Stimulated activated CD8-positive, alpha-beta memory T cell treated with anti-CD3 and anti-CD28 coated beads, Interleukin-4, amount 100 ng/mL, for 48 hours (primary cell): Measurements from ENCODE around the gene P4HTM.

Source experiments
- DNase-seq: peaks from one replicate; pipeline ENCODE4 v3.0.0-alpha.2; 2020

P4HTM gene, protein sequence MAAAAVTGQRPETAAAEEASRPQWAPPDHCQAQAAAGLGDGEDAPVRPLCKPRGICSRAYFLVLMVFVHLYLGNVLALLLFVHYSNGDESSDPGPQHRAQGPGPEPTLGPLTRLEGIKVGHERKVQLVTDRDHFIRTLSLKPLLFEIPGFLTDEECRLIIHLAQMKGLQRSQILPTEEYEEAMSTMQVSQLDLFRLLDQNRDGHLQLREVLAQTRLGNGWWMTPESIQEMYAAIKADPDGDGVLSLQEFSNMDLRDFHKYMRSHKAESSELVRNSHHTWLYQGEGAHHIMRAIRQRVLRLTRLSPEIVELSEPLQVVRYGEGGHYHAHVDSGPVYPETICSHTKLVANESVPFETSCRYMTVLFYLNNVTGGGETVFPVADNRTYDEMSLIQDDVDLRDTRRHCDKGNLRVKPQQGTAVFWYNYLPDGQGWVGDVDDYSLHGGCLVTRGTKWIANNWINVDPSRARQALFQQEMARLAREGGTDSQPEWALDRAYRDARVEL

DNA sequence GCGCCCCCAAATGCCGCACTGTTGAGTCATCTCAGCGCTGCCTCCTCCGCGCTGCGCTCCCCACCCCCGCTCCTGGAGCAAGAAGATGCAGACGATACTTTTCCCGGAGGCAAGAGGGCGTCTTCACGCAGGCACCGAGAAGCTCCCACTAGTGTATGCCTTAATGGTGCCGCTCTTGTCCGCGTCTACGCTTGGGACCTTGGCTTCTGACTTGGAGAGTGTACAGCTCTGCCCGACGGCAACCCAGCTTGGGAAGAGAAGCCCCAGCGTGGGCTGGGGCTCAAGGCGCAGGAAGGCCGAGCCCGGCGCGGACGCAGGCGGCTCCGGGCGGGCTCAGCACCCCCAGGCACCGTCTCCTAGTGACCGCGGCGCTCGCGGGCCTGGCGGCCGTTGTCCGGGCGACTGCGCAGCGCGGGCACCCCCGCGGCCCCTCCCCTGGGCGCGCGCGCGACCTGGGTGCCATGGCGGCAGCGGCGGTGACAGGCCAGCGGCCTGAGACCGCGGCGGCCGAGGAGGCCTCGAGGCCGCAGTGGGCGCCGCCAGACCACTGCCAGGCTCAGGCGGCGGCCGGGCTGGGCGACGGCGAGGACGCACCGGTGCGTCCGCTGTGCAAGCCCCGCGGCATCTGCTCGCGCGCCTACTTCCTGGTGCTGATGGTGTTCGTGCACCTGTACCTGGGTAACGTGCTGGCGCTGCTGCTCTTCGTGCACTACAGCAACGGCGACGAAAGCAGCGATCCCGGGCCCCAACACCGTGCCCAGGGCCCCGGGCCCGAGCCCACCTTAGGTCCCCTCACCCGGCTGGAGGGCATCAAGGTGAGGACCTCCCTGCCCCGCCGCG is at the start of gene P4HTM:
Gene P4HTM (plus strand): TSS at position 446 of the 840 bp plus-strand sequence. CDS start 16 bp downstream, at position 462.
- peak; percentile 88 for DNase-seq

DNA sequence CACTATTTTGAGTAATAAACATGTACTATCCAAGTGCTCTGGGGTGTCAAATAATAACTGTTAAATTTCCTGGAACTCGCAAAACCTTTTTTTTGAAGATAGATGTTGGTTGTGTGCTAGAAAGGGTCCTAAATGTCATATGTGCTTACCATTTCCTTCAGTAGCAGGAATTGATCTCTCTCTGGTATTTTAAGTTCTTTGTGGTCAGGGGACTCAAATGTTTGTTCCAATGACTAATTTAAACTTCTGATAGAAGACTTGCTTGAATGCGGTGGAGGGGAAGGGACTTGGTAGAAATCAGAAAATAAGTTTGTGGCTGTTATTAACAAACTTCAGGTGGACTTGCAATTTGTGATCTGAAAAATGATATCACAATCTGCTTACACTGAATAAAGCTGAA is 44.6 kb upstream of the P4HTM start:
- DNase-seq: no peak

DNA sequence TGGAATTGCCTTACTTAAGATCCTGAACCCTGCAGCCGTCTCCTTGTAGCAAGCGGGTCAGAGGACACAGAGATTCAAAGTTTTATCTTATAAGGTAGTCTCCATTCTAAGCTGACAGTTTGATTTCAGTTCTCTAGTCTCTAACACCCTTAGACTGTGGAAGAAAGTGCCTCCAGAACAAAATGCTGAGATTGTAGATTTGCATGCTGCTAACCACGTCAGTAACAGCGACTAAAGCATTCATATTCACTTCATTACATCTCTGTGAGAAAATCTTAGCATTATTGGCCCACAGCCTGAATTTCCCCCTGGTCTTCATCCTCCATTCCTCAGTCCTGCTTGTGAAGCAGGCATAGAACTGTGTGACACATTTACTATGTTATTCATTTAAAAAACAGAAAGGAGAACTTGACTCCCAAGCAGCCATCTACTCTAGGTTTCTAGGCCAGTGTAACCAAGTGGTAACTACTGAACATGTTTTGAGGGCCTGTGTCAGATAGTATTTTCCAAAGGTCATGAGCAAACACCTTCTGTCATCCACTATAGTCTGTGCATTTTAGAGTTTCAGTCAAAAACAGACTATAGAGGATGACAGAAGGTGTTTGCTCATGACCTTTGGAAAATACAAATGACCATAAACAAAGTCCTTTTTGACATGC is 44.0 kb upstream of the P4HTM start:
- DNase-seq: no peak

DNA sequence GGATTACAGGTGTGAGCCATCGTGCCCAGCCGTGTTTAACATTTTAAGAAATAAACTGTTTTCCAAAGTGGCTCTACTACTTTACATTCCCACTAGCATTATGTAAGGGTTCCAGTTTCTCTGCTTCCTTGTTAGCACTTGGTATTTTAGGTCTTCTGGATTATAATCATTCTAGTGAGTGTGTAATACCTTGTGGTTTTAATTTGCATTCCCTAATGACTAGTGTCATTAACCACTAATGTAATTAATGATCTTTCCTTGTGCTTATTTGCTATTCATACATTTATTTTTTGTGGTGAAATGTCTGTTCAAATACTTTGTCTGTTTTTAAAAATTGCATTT is 40.7 kb upstream of the P4HTM start:
- DNase-seq: no peak

DNA sequence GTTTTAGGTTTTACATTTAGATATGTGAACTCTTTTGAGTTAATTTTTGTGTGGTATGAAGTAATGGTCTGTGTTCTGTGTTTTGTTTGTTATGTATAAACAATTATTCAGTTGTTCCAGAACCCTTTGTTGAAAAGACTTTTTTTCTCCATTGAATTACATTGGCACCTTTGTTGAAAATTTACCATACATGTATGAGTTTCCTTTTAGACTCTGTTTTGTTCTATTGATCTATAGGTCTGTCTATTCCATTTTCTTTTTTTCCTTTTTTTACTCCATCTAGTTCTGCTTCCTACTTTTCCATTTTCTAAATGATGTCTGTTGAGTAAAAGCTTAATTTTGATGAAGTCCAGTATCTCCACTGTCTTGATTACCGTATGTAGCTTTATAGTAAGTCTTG is 40.0 kb upstream of the P4HTM start:
- DNase-seq: no peak

DNA sequence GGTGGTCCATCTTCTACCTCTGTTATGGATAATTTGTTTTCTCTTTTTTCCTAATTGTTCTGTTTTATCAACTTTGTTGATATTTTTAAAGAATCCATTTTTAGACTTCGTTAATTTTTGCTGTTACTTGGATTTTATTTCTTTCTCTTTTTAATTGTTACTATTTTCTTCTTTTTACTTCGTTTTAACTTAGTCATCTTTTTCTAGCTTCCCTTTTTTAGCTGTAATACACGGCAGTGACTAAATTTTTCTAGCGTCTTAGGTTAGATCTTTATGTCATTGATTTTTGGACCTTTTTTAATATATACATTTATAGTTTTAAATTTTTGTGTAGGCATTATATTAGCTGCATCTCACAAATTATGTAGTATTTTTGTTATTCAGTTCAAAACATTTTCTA is 38.3 kb upstream of the P4HTM start:
- DNase-seq: no peak

DNA sequence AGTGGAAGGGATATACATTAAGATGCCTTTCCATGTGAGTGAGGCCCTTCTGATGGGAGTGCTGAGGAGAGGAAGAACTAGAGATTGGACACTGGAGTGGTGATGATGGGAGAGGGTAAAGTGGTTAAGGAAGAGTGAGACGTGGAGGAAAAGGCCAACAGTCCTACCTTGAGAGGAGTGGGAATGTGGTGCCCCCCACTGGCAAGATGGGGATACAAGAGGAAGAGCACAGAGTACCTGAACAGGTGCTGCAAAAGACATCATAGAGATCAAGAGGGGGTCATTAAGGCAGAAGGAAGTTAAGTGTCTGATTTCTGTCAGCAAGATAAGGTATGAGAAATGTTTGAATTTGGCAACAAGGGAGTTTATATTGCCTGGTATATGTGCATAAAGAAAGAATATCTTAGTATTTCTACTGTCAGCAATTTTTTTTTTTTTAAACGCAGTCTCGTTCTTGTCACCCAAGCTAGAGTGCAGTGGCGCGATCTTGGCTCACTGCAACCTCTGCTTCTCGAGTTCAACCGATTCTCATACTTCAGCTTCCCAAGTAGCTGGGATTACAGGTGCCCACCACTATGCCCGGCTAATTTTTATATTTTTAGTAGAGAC is 37.4 kb upstream of the P4HTM start:
- DNase-seq: peak; percentile 60

DNA sequence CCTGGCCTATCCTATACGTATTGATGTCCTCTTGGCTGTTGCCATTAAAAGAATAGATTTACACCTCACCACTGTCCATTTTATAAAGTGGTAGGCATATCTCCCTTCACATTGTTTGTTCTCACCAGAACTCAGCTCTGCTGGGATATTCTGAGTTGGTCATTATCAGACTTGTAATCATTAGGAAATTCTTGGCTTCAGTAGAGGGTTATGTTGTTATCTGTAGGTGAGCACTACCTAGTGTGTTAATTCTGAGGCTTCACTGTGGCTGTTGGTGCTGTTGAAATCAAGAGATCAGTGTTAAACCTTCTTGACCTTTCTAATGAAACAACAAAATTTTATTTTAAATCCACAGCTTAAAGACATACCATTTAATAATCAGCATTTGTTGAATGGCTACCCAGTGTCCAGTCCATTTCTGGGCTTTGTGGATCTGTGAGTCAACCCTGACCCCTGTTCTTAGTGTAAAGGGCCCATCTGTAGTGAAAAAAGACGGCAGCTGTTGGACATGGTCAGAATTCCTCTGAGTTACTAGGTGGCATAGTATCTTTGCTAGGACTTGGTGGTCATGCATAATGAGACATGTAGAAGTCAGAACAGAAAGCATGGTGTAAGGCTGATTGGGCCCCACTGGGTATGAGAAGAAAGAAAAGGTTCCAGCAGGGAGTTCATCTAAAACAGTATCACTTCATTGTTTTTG is 32.9 kb upstream of the P4HTM start:
- peak; percentile 6 for DNase-seq

DNA sequence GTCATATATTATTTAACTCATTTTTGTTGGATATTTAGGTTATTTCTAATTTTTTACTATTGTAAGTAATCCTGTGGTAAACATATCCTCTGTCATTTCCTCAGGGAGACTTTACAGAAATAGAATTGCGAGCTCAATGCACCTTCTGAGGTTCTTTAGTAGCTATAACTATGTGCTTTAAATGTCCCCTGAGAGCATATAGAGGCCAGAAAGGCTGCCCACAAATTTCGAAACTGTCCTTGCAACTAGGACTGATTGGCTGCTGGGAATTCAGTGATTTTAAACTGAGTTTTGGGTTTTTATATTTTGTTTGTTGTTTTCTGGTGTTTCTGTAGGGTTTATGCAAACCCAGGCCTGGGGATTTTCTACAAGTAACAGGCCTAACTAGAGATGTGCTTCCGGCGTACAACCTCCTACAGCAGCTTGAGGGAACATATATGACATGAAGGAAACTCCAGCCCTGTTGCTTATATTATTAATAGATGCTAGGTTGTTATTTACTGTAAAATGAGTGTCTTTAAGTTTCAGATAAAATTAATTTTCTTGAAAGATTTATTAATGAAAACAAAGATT is 29.1 kb upstream of the P4HTM start:
- DNase-seq: no peak

DNA sequence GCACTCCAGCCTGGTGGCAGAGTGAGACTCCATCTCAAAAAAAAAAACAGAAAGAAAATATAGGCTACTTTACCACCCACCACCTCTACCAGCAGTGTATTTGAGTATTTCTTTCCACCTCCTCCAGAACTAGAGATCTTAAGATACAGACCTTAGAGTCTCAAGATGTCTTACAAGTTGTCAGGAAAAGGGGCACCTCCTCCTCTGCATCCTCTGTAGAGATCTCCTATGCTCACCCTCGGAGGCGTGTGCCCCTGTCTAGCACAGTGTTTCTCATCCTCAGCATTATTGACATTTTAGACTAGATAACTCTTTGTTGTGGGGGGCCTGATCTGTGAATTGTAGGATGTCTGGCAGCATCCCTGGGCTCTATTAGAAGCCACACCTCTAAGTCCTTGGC is 27.7 kb upstream of the P4HTM start:
- no peak for DNase-seq

DNA sequence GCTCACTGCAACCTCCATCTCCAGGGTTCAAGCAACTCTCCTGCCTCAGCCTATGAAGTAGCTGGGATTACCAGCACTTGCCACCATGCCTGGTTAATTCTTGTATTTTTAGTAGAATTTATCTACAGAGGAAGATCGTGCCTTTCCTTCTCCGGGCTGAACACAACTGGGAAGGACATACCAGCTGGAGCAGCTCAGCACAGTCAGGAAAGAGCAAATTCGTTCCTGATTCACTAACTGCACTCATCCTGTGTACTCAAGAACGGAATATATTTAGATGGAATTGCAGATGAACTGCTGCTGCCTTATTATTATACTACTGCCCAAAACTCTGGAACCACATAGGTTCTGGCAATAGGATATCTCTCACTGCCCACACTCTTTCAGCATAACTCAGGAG is 27.1 kb upstream of the P4HTM start:
- no peak for DNase-seq

DNA sequence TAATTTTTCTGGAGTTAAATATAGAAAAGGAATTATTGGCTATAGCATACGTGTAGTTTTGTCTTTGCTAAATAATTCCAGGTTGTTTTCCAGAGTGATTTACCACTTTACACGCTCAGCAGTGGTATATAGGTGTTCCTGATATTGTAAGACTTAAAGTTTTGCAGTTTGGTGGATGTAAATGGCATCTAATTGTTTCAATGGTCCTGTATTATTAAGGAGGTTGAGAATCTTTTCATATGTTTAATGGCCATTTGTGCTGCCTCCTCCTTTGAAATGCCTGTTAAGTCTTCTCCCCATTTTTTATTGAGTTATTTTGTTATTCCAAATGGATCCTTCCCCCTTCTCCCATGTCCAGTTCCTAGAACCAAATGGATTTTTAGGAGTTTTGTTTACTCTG is 26.4 kb upstream of the P4HTM start:
- no peak for DNase-seq

DNA sequence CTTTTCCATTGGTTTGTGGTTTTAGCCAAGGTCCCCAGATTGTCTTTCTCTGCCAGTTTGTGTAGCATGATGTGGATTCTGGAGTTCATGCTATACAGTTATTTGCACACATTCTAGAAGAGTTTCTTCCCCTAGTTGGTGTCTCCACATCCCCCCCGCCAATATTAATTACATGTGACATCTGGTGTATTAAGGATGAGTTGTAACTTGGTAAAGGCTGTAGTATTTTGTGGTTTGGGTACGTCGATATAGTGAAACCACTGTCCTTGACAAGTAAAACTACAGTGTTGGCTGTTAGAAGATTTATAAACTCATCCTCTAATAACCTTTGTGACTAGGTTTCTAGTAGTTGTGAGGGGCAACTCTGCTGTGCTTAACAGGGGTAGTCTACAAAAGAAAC is 23.7 kb upstream of the P4HTM start:
- no peak for DNase-seq

DNA sequence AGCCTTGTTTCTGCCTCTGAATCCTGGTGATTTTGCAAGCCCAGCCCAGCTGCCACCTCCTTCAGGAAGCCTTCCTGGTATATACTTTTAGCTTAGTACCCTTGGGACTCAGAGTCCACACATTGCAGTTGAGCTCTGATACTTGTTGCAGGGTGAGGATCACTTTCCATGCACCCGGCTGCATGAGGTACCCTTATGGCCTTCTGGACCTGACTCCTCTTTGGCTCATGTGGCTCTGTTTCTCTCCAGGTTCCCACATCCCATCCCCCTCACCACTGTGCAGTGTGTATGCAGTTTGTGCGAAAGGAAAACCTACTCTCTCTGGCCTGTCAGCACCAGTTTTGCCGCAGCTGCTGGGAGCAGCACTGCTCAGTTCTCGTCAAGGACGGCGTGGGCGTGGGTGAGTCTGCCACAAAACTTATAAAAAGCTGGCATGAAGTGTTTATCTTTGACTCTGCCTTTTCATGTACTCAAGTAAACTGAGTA is 23.1 kb upstream of the P4HTM start:
- no peak for DNase-seq

DNA sequence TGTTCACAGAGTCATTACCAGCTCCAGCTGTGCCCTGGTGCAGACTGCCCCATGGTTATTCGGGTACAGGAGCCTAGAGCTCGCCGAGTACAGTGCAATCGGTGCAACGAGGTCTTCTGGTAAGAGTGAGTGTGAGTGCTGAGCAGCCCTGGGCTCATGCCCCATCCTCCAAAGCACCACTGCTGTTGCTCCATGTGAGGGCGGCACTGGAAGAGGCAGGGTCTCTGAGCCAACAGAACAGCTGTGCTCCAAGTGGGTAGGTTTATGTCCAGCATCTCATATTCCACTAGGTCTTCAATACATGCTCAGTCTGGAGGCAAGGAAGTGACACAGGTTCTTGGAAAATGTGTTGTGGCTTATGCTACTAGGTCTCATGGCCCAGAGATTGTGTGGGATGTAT is 19.5 kb upstream of the P4HTM start:
- no peak for DNase-seq

DNA sequence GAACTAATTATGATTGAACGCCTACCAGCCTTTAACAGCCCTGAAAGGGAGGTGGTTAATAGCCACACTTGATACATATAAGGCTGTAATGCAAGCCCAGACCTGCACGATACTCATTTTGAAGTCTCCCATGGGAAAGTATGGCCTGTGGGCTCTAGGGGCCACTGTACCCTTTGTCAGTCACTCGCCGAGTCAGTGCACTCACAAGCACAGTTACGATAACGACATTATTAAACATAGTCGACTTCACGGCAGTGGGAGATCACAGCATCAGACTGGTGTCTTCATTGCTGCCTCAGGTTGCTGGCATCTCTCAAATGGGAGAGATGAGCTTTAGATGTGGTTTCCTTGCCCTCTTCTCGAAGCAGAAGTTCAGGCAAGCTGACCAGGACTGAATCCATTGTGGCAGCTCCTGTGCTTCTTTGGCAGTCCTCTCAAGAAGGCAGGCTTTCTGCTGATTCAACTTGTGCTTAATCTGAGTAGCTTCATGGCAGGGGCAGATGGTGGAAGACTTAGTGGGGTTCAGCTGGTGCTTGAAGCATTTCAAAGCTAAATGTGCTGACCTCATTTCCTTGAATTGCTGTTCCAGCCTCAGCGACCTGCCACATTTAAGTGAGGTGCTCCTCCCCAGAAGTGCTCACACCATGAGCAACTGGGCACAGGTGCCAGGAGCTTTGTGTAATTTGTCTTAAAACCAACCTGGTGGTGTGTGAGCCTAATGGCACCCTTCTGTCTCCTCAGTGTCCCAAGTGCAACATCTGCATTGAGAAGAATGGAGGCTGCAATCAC is 15.8 kb upstream of the P4HTM start:
- DNase-seq: no peak

DNA sequence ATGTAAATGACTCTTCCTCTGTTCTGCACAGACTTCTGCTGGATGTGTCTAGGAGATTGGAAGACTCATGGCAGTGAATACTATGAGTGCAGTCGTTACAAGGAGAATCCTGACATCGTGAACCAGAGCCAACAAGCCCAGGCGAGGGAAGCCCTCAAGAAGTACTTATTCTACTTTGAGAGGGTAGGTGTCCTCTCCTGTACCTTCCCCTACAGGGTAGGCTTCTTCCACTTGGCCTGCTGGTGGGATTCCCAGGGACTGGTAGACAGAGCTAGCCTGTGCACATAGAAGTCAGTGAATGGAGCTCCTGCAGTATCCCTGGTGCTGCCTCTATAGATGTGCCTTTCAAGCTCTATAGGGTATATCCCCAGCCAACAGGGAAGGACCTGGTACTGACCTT is 10.6 kb upstream of the P4HTM start:
- no peak for DNase-seq

DNA sequence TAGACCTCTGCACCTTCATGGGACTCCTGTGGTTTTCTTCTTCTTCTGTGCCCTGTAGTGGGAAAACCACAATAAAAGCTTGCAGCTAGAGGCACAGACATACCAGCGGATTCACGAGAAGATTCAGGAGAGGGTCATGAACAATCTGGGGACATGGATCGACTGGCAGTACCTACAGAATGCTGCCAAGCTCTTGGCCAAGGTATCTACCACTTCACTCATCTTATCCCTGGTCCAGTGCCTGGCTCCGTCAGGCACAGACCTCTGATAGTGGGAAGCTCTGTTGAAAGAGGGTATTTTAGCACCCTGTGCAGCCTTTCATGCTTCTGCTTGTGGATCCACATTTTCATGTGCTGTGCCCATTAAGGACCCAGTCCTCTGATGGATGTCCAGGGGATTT is 9.7 kb upstream of the P4HTM start:
- no peak for DNase-seq

DNA sequence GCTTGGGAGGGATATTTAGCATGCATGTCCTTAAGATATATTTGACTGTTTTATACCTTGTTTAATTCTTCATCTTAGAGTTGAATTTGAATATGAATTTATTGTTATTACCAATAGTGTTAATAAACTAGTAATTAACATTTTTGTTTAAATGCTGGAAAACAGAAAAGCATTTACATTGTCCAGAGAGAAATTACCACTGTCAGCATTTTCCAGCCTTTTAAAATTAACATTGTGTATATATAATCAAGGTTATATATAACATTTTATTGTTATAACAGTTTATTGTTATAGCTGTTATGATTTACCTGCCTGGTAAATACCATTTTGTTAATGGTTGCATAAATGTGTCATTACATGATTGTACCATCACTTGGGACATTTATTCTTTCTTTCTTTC is 8.0 kb upstream of the P4HTM start:
- DNase-seq: no peak

DNA sequence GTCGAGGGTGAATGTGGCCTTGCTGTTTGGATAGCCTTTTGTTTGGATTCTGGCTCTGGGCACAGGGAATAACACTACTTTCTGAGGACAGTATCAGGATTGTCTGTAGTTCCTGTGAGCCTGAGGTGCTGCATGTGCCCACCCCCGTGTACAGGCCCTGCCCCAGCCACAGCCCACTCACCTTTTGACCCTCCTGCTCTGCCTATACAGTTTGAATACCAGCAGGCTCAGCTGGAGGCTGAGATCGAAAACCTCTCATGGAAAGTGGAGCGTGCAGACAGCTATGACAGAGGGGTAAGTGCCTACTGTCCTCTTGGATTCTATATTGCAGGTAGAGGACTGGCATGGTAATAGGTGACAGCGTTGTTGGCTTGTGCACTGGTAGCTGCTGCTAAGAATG is 7.4 kb upstream of the P4HTM start:
- no peak for DNase-seq

DNA sequence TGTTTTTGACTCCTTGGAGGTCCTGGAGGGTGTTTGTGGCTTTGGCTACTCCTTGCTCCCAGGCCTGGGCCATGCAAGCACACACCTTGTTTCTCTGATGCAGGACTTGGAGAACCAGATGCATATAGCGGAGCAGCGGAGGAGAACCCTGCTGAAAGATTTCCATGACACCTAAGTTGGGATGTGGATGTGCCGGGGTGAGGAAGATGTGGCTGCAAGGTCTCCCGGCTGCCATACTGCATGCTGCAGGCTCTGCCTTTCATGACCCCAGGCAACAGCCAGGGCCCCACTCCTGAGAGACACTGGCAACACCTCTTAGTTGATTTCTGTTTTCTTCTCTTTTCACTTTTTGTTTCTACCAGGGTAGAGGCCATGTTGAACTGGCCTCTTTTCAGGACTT is 6.9 kb upstream of the P4HTM start:
- no peak for DNase-seq
